SH-SY5Y (cell line): Measurements from ENCODE around the gene CORO2A.

Experiments used
- GATA2 ChIP-seq: IDR thresholded peaks from 2 replicates; pipeline ENCODE4 v1.6.1; 2011; ENCODE audit warnings: mild to moderate bottlenecking, low read depth, low read length
- GATA3 ChIP-seq: IDR thresholded peaks from 2 replicates; pipeline ENCODE4 v1.6.1; 2011; ENCODE audit warnings: low read depth, mild to moderate bottlenecking, low read length, moderate library complexity

- no peak for TF ChIP-seq GATA2
- TF ChIP-seq GATA3, result no peak
Measured at GRCh38 chr9:98147582-98147981, 44.9 kb downstream of the CORO2A start.
